GM18858 (cell line): ENCODE measurements around the gene MYO3B.
"Not testable (repeated sequence)": the region's sequence is repeated elsewhere in the genome, so short reads cannot be mapped to it uniquely, and the experiment has no call there.

ENCODE experiments used
- ATAC-seq: cut with Tn5 transposase; IDR thresholded peaks from one replicate; pipeline ENCODE4 v1.9.1; 2021; ENCODE audit not compliant: unreplicated experiment

The MYO3B gene

DNA sequence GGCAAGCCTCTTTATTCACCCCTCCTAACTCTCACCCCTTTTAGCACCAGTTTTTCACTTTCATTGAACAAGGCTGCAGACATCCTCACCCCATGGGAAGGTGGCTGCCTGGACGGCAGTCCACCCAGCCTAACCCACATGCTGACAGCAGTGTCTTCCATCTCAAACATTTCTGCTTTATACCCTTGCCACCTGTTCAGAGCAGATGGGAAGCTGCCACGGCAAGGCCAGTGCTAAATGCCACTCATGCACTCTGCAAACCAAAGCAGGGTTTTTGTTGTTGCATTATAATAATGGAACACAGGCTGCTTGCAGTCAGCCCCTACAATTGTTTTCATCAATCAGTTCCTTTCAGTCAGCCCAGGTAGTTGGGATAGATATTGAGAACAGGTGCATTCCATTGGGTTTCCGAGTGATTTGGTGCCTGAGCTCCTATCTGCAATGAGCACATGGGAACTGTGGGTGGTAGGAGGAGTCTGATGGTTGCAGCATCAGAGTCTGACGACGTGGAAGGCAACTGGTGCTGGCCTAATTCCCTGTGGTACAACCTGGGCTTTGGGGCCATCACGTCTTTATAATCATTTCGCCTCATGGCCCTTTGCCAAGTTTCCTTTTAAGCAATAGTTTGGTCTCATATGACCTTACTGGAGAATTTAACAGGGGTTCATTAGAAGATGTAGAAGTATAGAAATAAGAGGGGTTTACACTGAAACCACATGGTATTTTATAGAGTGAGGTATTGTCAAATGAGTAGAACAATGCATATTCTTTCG lies 284.7 kb downstream of the MYO3B start:
- no peak for ATAC-seq

- ATAC-seq, result no peak
Observed at GRCh38 chr2:170463206-170463537, 285.2 kb downstream of the MYO3B start.

DNA sequence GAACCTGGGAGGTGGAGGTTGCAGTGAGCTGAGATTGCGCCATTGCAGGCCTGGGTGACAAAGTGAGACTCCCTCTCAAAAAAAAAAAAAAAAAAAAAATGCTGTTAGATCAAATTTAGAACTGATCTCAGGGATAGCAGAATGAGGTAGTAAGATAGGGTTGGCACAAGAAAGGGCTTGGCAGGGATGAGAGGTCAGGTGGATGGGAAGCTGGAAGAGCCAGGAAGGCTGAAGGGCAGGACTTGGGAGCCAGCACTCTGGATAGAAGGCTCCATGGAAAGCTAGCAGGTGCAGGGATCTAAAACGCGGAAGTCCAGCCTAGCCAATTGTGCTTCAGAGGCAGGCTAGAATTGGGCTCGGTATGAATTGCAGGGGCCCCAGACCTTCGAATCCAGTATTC lies 286.3 kb downstream of the MYO3B start:
- no peak for ATAC-seq

DNA sequence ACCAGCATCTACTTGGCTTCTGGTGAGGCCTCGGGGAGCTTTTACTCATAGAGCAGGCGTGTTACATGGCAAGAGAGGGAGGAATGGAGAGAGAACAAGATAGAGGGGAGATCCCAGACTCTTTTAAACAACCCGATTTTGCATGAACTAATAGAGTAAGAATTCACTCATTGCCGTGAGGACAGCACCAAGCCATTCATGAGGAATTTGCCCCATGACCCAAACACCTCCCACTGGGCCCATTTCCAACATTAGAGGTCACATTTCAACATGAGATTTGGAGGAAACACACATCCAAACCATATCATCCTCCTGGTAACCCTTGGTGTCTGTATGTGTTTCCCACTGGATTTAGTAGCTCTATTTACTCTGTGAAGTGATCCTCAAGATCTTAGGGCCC lies 287.3 kb downstream of the MYO3B start:
- no peak for ATAC-seq

- no peak for ATAC-seq
Observed at GRCh38 chr2:170466632-170467031, 288.7 kb downstream of the MYO3B start.

GRCh38 chr2:170467568-170468422 lies 289.8 kb downstream of the MYO3B start:
- ATAC-seq, result no peak

DNA sequence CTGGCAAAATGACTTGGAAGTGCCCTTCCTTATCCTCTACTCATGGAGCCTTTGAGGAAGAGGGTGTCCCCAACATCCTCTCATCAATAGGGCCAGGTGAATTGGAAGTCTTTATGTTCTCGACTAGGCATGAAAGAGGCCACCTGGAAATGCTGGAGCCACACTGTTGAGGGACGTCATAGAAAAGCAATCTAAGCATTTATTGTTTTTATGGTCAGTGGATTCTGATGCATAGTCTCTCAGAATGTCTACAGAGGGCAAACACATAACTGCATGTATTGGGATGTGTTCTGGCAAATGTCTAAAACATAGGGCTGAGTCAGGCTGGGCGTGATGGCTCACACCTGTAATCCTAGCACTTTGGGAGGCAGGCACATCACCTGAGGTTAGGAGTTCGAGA lies 290.6 kb downstream of the MYO3B start:
- no peak for ATAC-seq

DNA sequence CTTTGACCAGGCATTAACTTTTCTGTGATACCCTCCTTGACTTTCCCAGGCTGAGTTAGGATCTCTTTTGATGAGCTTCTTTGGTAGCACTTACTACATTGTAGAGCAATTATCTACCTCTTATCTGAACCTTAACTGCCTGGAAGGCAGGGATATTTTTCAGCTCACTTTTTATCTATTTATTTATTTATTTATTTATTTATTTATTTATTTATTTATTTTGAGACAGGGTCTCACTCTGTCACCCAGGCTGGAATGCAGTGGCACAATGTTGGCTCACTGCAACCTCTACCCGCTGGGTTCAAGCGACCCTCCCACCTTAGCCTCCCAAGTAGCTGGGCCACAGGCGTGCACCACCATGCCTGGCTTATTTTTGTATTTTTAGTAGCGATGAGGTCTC lies 294.6 kb downstream of the MYO3B start:
- not testable (repeated sequence) for ATAC-seq

- ATAC-seq, result no peak
Observed at GRCh38 chr2:170475878-170476277, 297.9 kb downstream of the MYO3B start.

DNA sequence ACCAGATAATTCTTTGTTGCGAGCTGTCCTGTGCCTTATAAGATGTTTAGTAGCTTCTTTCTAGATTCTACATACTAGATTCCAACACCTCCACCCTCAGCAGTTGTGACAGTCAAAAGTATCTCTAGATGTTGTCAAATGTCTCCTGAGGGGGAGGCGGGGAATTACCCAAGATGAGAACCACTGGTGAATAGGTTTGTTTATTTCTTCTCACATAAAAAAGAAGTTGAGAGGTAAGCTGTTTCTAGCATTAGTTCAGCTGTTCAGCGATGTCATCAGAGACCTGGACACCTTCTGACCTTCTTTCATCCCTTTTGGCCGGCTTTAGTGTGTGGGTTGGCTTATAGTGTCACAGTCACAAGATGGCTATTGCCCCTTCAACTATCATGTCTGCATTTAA lies 299.7 kb downstream of the MYO3B start:
- no peak for ATAC-seq

DNA sequence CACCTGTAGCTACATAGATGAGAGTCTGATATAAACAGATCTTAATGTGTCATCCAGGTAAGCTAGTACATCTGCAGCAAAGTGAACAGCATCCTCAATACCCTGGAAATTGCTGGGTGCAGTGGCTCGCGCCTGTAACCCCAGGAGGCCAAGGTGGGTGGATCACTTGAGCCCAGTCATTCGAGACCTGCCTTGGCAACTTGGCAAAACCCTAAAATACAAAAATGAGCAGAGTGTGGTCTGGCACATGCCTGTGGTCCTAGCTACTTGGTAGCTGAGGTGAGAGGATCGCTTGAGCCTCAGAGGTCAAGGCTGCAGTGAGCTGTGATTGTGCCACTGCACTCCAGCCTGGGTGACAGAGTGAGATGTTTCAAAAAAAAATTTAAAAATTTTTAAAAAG lies 303.3 kb downstream of the MYO3B start:
- ATAC-seq, result no peak

DNA sequence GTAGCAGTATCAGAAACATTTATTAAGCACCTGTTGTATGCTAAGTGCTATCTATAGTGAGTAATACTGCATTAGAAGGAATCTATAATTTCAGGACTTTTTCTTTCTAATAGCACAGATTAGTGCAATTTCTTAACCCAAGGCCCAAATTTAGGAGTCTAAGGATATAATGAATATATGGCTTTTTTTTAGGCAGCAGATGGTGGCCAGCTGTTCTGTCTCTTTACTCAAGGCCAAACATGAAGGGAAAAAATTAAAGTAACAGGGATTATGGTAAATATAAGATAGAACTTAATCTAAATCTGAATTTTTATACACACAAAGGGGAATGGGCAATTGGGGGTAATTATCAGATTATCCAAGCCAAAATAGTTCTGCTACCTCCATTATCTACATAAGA lies 306.6 kb downstream of the MYO3B start:
- no peak for ATAC-seq

- ATAC-seq, result no peak
Observed at GRCh38 chr2:170485254-170486026, 307.5 kb downstream of the MYO3B start.

DNA sequence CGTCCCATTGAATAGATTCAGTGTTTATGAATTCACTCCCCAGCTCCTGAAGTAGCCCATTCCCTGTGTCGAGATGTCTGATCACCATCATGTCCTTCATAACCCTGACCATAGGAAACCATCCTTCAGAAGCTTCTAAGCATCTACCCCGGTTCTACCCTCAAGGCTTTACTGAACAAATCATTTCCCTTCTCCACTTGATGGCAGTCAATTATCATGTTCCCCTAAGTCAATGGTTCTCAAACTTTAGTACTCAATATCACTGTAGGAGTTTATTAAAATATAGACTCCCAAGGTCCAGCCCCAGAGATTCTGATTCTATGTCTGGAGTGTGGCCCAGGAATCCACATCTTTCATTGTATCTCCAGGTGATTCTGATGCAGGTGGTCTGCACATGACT lies 308.8 kb downstream of the MYO3B start:
- no peak for ATAC-seq

- no peak for ATAC-seq
Observed at GRCh38 chr2:170488807-170489206, 310.9 kb downstream of the MYO3B start.

- ATAC-seq, result no peak
Observed at GRCh38 chr2:170492010-170492409, 314.1 kb downstream of the MYO3B start.

GRCh38 chr2:170493426-170494097 lies 315.6 kb downstream of the MYO3B start:
- ATAC-seq, result no peak

GRCh38 chr2:170495896-170496295 lies 317.9 kb downstream of the MYO3B start:
- no peak for ATAC-seq

GRCh38 chr2:170498619-170499018 lies 320.7 kb downstream of the MYO3B start:
- ATAC-seq, result no peak

- ATAC-seq, result no peak
Observed at GRCh38 chr2:170500104-170500503, 322.2 kb downstream of the MYO3B start.

DNA sequence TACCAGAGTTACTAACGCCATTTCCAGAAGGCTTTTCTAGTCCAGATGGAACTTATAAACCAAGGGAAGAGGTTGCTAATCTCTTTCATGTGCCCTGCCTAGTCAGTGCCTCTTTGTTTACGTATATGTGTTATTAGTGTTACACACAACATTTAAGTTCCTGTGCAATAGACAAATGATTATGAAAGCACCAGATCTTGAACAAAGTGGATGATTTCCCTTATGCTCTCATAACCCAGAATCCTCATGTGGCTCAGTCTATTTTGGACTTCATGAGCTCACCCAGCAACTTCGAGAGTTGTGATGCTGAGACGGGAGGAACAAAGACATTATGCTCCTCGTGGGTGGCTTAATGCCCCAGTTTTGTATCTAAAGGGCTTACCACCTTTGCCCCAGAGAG lies 322.8 kb downstream of the MYO3B start:
- no peak for ATAC-seq
